Cardiac muscle cell (in vitro differentiated cells and primary cell): Measurements from ENCODE around the gene GFOD2. TPM values are rescaled to one million over a fixed set of nuclear protein-coding genes. Genes with fewer than 3 reads are reported as not detected.
A peak's percentile ranks its signal among the peaks of the same experiment; 100 is the strongest.

Experiments
- DNase-seq, 2 donors: peaks; one replicate each; pipeline versions ENCODE4 v3.0.0 to v3.0.0-alpha.2; 2010 to 2017; ENCODE audit warnings: low read depth in 1 of 2, low spot score in 1 of 2
- H3K27ac ChIP-seq: fragments of 200-600 bp; sonication (generic); 2 replicates; pipeline ENCODE4 v1.5.1; 2016
- H3K27me3 ChIP-seq: fragments of 200-600 bp; sonication (generic); 2 replicates; pipeline ENCODE4 v1.6.0; 2016; ENCODE audit warnings: control low read depth
- H3K36me3 ChIP-seq: fragments of 200-600 bp; sonication (generic); 2 replicates; pipeline ENCODE4 v1.5.1; 2016; ENCODE audit warnings: control low read depth
- H3K4me1 ChIP-seq: fragments of 200-600 bp; sonication (generic); 2 replicates; pipeline ENCODE4 v1.8.1; 2017; ENCODE audit warnings: low read depth, mild to moderate bottlenecking, mixed run types
- H3K4me3 ChIP-seq: fragments of 200-600 bp; sonication (generic); 2 replicates; pipeline ENCODE4 v1.5.1; 2016; ENCODE audit warnings: mild to moderate bottlenecking
- H3K9me3 ChIP-seq: fragments of 200-600 bp; sonication (generic); 2 replicates; pipeline ENCODE4 v1.5.1; 2017; ENCODE audit warnings: low read depth, mild to moderate bottlenecking, control low read depth
- polyA plus RNA-seq: library from polyadenylated mRNA; unstranded; fragments of >200 nt; fragmentation: Nextera tagmentation; extraction: Ambion mirVana; gene quantifications from 2 replicates; pipeline ENCODE4 v1.2.1, GENCODE V29; 2016
- total RNA-seq: library from RNA; depleted of rRNA; stranded (reverse); fragments of >200 nt; gene quantifications from 2 replicates; pipeline ENCODE4 v1.2.3, GENCODE V29; 2016
- TF ChIP-seq, protein P1 (sequence below): IDR thresholded peaks from 2 replicates; pipeline ENCODE4 v1.5.1; 2012; ENCODE audit warnings: low read depth, mild to moderate bottlenecking, low read length

The GFOD2 gene
- total and polyA plus RNA-seq, 2 experiments from 2014 or later, result 5.6 to 5.9 TPM

DNA sequence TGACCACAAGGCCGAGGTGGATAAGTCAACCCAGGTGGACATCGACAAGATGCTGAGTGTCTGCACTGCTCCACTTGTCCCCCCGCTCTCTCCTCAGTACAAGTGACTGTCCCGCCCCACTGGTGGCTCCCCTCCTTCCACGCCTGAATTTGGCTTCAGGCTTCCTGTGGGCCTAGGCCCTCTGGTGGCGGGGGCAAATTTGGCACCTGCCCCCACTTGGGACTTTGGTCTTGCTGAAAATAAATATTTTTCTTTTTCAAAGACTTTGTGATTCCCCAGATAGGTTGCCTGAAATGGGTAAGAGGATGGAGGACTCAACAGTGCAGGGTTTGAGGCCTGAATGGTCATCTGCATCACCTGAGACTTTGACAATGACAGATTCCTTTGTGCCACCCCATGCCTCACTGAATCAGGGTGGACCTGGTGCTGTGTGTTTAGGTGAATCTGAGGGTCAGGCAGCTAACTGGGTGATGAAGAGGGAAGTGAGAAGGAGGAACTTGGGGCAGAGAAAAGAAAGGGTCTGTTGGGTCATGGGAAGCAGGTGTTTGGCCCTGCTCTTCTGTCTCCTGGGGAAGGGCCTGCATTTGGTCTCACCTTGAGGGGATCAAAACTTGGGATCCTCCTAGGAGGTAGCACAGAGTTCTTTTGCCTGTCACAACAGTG lies 50.5 kb downstream of the GFOD2 start:
- Histone ChIP-seq H3K27ac (no peak overlapping the region), H3K4me1 (no peaks in the 10 kb centered on the region), H3K4me3 (no peak overlapping the region), H3K36me3 (no peaks in the 10 kb centered on the region), H3K9me3 (no peaks in the 10 kb centered on the region), H3K27me3 (peaks cover 40% of the 10 kb centered on the region)
- TF ChIP-seq, protein P1, sequence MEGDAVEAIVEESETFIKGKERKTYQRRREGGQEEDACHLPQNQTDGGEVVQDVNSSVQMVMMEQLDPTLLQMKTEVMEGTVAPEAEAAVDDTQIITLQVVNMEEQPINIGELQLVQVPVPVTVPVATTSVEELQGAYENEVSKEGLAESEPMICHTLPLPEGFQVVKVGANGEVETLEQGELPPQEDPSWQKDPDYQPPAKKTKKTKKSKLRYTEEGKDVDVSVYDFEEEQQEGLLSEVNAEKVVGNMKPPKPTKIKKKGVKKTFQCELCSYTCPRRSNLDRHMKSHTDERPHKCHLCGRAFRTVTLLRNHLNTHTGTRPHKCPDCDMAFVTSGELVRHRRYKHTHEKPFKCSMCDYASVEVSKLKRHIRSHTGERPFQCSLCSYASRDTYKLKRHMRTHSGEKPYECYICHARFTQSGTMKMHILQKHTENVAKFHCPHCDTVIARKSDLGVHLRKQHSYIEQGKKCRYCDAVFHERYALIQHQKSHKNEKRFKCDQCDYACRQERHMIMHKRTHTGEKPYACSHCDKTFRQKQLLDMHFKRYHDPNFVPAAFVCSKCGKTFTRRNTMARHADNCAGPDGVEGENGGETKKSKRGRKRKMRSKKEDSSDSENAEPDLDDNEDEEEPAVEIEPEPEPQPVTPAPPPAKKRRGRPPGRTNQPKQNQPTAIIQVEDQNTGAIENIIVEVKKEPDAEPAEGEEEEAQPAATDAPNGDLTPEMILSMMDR, result no peak
- no peak for DNase-seq

DNA sequence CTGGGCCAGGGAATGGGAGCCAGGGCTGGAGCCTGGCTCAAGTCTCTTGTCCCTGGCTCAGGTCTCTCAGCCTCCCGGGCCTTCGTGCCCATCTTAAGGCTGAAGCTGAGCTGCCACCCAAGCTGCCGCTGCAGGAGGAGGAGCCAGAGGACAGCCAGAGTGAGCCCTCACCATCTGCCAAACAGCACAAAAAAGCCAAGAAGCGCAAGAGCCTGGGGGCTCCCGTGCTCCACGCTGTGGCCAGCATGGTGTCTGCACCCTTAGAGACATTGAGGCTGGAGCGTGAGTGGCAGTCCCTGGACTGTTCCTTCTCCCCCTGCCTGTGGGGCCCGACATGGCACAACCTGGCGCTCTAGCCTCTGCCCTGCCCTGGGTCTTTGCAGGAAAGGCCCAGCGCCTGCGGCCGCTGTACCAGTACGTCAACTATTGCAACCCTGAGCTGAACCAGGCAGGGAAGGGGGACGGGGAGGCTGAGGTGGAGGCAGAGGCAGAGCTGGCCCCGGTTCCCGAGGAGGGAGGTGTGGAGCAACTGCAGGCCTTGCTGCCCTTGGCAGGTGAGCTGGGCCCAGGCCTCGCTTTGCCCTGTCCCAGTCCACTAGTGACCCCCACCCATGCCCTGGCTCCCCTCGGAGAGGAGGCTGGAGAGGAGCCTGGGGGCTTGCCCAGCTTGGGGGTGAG lies 51.2 kb downstream of the GFOD2 start:
- no peak overlapping the region for H3K27ac ChIP-seq
- peaks cover 33% of the 10 kb centered on the region for H3K27me3 ChIP-seq
- TF ChIP-seq, protein P1, result peak; percentile 95
- DNase-seq, result peak; percentile 85 to 94
- no peaks in the 10 kb centered on the region for H3K9me3 ChIP-seq
- H3K4me3 ChIP-seq, result no peak overlapping the region
- H3K4me1 ChIP-seq, result no peaks in the 10 kb centered on the region
- H3K36me3 ChIP-seq, result no peaks in the 10 kb centered on the region

DNA sequence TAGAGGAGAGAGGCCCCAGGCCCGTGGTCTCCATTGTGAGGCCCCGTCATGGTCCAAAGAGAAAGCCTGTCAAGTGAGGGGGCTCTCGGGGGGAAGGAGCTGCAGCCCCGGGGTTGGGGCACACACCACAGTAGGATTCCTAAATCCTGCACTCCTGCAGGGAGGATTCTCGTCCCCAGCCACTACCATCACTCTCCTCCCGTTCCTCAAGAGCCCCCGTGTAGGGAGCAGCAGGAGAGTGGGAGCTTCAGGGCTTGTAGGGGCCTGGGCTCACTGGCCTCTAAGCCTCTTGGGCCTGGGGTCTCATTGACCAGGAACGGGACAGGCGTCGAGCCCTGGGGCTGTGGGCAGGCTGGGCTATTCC lies 51.7 kb downstream of the GFOD2 start:
- H3K27ac ChIP-seq, result no peak overlapping the region

GRCh38 chr16:67666559-67667452 lies 52.3 kb downstream of the GFOD2 start, which contains the start of the genes C16orf86 and ENKD1:
TSS of gene C16orf86 (plus strand) at chr16:67666814. CDS start at chr16:67666971, 157 bp downstream.
TSS of gene ENKD1 (minus strand) at chr16:67666750. CDS start at chr16:67666442, 308 bp downstream.
- Histone ChIP-seq H3K27ac (no peak within 1 kb of the TSS), H3K9me3 (no peaks in the 10 kb centered on the region), H3K4me1 (no peaks in the 10 kb centered on the region), H3K4me3 (peak within 1 kb of the TSS; percentile 88), H3K36me3 (no peaks in the 10 kb centered on the region), H3K27me3 (peaks cover 36% of the 10 kb centered on the region)
- peak; percentile 82 to 91 for DNase-seq
- TF ChIP-seq, protein P1, result no peak

More for the DNA sequence above, 51.7 kb downstream of the GFOD2 start:
- no peak overlapping the region for H3K4me3 ChIP-seq
- H3K27me3 ChIP-seq, result peaks cover 32% of the 10 kb centered on the region
- H3K9me3 ChIP-seq, result no peaks in the 10 kb centered on the region
- TF ChIP-seq, protein P1, result no peak
- no peak for DNase-seq
- no peaks in the 10 kb centered on the region for H3K36me3 ChIP-seq
- H3K4me1 ChIP-seq, result no peaks in the 10 kb centered on the region

- Histone ChIP-seq H3K4me3 (peak overlapping the region; percentile 88), H3K27ac (no peak overlapping the region), H3K36me3 (no peaks in the 10 kb centered on the region), H3K4me1 (no peaks in the 10 kb centered on the region), H3K27me3 (peaks cover 37% of the 10 kb centered on the region), H3K9me3 (no peaks in the 10 kb centered on the region)
- DNase-seq, result peak; percentile 51 to 54
- TF ChIP-seq, protein P1, result no peak
Measured at GRCh38 chr16:67666032-67666551, 53.0 kb downstream of the GFOD2 start.
